Measurements from ENCODE around the gene VSIG2. TPM values are rescaled to one million over a fixed set of nuclear protein-coding genes. Genes with fewer than 3 reads are reported as not detected.

The VSIG2 gene
- total and polyA plus RNA-seq, 10 of the 15 experiments (the other 5 are each of a cell fraction or from before 2014, with no cell fraction given): 0.13 to 0.31 (median 0.15) TPM; not detected in 5

- TF ChIP-seq RELB (IDR thresholded peaks at IDR 0.05; ENCODE audit: low read depth) (0 out of 2 replicates have a peak, but pooled peaks have one; percentile 38), ZZZ3 (IDR thresholded peaks at IDR 0.05; ENCODE audit: control insufficient read depth, insufficient read length, low read depth) (no peak), KAT2A (conservative IDR thresholded peaks at IDR 0.05; ENCODE audit: control insufficient read depth, low read depth, low read length) (no peak), NR2C2 (IDR thresholded peaks at IDR 0.05; ENCODE audit: borderline replicate concordance, control insufficient read depth, insufficient read length, low read depth) (no peak), CEBPZ (IDR thresholded peaks at IDR 0.05; ENCODE audit: low read depth, low read length) (no peak), BCL11A (IDR thresholded peaks at IDR 0.05; ENCODE audit: low read depth, low read length) (peak; percentile 20; the same call in 1 of the 2 replicates), RBBP5 (conservative IDR thresholded peaks at IDR 0.05) (no peak), E2F8 (IDR thresholded peaks at IDR 0.05; ENCODE audit: low read depth, partially characterized antibody) (no peak), LARP7 (IDR thresholded peaks at IDR 0.05) (0 out of 2 replicates have a peak, but pooled peaks have one; percentile 22), NKRF (conservative IDR thresholded peaks at IDR 0.05) (no peak), POLR2AphosphoS2 (IDR thresholded peaks at IDR 0.05; ENCODE audit: low read depth, low read length) (no peak), ZNF622 (IDR thresholded peaks at IDR 0.05) (no peak), MEF2A (IDR thresholded peaks at IDR 0.05; ENCODE audit: insufficient read depth, low read depth, low read length) (no peak)
- TF ChIP-seq, protein P1, sequence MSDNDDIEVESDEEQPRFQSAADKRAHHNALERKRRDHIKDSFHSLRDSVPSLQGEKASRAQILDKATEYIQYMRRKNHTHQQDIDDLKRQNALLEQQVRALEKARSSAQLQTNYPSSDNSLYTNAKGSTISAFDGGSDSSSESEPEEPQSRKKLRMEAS (IDR thresholded peaks at IDR 0.05; ENCODE audit: low read depth, low read length): no peak
- TF ChIP-seq, protein P2, sequence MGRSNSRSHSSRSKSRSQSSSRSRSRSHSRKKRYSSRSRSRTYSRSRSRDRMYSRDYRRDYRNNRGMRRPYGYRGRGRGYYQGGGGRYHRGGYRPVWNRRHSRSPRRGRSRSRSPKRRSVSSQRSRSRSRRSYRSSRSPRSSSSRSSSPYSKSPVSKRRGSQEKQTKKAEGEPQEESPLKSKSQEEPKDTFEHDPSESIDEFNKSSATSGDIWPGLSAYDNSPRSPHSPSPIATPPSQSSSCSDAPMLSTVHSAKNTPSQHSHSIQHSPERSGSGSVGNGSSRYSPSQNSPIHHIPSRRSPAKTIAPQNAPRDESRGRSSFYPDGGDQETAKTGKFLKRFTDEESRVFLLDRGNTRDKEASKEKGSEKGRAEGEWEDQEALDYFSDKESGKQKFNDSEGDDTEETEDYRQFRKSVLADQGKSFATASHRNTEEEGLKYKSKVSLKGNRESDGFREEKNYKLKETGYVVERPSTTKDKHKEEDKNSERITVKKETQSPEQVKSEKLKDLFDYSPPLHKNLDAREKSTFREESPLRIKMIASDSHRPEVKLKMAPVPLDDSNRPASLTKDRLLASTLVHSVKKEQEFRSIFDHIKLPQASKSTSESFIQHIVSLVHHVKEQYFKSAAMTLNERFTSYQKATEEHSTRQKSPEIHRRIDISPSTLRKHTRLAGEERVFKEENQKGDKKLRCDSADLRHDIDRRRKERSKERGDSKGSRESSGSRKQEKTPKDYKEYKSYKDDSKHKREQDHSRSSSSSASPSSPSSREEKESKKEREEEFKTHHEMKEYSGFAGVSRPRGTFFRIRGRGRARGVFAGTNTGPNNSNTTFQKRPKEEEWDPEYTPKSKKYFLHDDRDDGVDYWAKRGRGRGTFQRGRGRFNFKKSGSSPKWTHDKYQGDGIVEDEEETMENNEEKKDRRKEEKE (IDR thresholded peaks at IDR 0.05): no peak
These were observed 34.0 kb downstream of the VSIG2 start (continued) for GRCh38 chr11:124717786-124718651.
